Rectal smooth muscle tissue (tissue), 1 donor: ENCODE results near the gene RARRES1.

Experiments
- H3K27ac ChIP-seq: one replicate; pipeline ENCODE4 v1.7.0; 2013; ENCODE audit warnings: low read depth, low read length, inconsistent platforms
- H3K27me3 ChIP-seq: one replicate; pipeline ENCODE4 v1.7.0; 2013; ENCODE audit warnings: low read length; ENCODE audit not compliant: control insufficient read depth, insufficient read depth
- H3K36me3 ChIP-seq: one replicate; pipeline ENCODE4 v1.7.0; 2013; ENCODE audit warnings: low read length; ENCODE audit not compliant: control insufficient read depth, insufficient read depth
- H3K4me1 ChIP-seq: one replicate; pipeline ENCODE4 v1.7.0; 2013; ENCODE audit warnings: low read length; ENCODE audit not compliant: control insufficient read depth, insufficient read depth
- H3K4me3 ChIP-seq: one replicate; pipeline ENCODE4 v1.7.0; 2013; ENCODE audit warnings: low read length
- H3K9ac ChIP-seq: one replicate; pipeline ENCODE4 v1.7.0; 2013; ENCODE audit warnings: low read length

RARRES1 gene

GRCh38 chr3:158722108-158722507 lies 10.1 kb downstream of the RARRES1 start:
- no peaks in the 10 kb centered on the region for H3K36me3 ChIP-seq
- H3K27me3 ChIP-seq: no peaks in the 10 kb centered on the region
- no peak overlapping the region for H3K4me3 ChIP-seq
- no peak overlapping the region for H3K9ac ChIP-seq
- no peak overlapping the region for H3K27ac ChIP-seq
- H3K4me1 ChIP-seq: peaks cover 10% of the 10 kb centered on the region

GRCh38 chr3:158718490-158719170 lies 13.6 kb downstream of the RARRES1 start:
- H3K36me3 ChIP-seq: peaks cover 2% of the 10 kb centered on the region
- no peak overlapping the region for H3K4me3 ChIP-seq
- no peak overlapping the region for H3K9ac ChIP-seq
- no peaks in the 10 kb centered on the region for H3K4me1 ChIP-seq
- no peaks in the 10 kb centered on the region for H3K27me3 ChIP-seq
- no peak overlapping the region for H3K27ac ChIP-seq

GRCh38 chr3:158717576-158717975 lies 14.7 kb downstream of the RARRES1 start:
- no peak overlapping the region for H3K4me3 ChIP-seq
- no peak overlapping the region for H3K9ac ChIP-seq
- H3K36me3 ChIP-seq: peaks cover 2% of the 10 kb centered on the region
- no peak overlapping the region for H3K27ac ChIP-seq
- no peaks in the 10 kb centered on the region for H3K27me3 ChIP-seq
- H3K4me1 ChIP-seq: no peaks in the 10 kb centered on the region

- no peak overlapping the region for H3K4me3 ChIP-seq
Observed at GRCh38 chr3:158713094-158713499, 19.2 kb downstream of the RARRES1 start.

GRCh38 chr3:158712443-158712842 lies 19.8 kb downstream of the RARRES1 start:
- H3K4me1 ChIP-seq: no peaks in the 10 kb centered on the region
- no peak overlapping the region for H3K4me3 ChIP-seq
- H3K27me3 ChIP-seq: no peaks in the 10 kb centered on the region
- no peak overlapping the region for H3K27ac ChIP-seq
- no peak overlapping the region for H3K9ac ChIP-seq
- peaks cover 6% of the 10 kb centered on the region for H3K36me3 ChIP-seq

More at GRCh38 chr3:158713094-158713499, 19.2 kb downstream of the RARRES1 start:
- Histone ChIP-seq H3K36me3 (peaks cover 6% of the 10 kb centered on the region), H3K27me3 (no peaks in the 10 kb centered on the region), H3K4me1 (no peaks in the 10 kb centered on the region), H3K9ac (no peak overlapping the region), H3K27ac (no peak overlapping the region)

- Histone ChIP-seq H3K27ac (no peak overlapping the region), H3K4me1 (no peaks in the 10 kb centered on the region), H3K9ac (no peak overlapping the region), H3K27me3 (no peaks in the 10 kb centered on the region), H3K4me3 (no peak overlapping the region), H3K36me3 (peaks cover 6% of the 10 kb centered on the region)
Observed at GRCh38 chr3:158711886-158712285, 20.4 kb downstream of the RARRES1 start.

GRCh38 chr3:158710601-158711000 lies 21.7 kb downstream of the RARRES1 start:
- no peak overlapping the region for H3K9ac ChIP-seq
- no peak overlapping the region for H3K27ac ChIP-seq
- H3K4me3 ChIP-seq: no peak overlapping the region
- peaks cover 4% of the 10 kb centered on the region for H3K36me3 ChIP-seq
- H3K4me1 ChIP-seq: no peaks in the 10 kb centered on the region
- H3K27me3 ChIP-seq: no peaks in the 10 kb centered on the region

GRCh38 chr3:158709666-158710083 lies 22.6 kb downstream of the RARRES1 start:
- Histone ChIP-seq H3K4me1 (no peaks in the 10 kb centered on the region), H3K9ac (no peak overlapping the region), H3K27ac (no peak overlapping the region), H3K36me3 (peaks cover 4% of the 10 kb centered on the region), H3K4me3 (no peak overlapping the region), H3K27me3 (no peaks in the 10 kb centered on the region)

- Histone ChIP-seq H3K27ac (no peak overlapping the region), H3K36me3 (no peaks in the 10 kb centered on the region)
Observed at GRCh38 chr3:158703566-158703965, 28.7 kb downstream of the RARRES1 start.

GRCh38 chr3:158702815-158703481 lies 29.3 kb downstream of the RARRES1 start:
- H3K4me1 ChIP-seq: no peaks in the 10 kb centered on the region
- no peak overlapping the region for H3K4me3 ChIP-seq
- H3K27ac ChIP-seq: no peak overlapping the region
- no peaks in the 10 kb centered on the region for H3K27me3 ChIP-seq
- H3K9ac ChIP-seq: no peak overlapping the region
- no peaks in the 10 kb centered on the region for H3K36me3 ChIP-seq

More at GRCh38 chr3:158703566-158703965, 28.7 kb downstream of the RARRES1 start:
- no peaks in the 10 kb centered on the region for H3K4me1 ChIP-seq
- H3K9ac ChIP-seq: no peak overlapping the region
- no peak overlapping the region for H3K4me3 ChIP-seq
- no peaks in the 10 kb centered on the region for H3K27me3 ChIP-seq

GRCh38 chr3:158701420-158702065 lies 30.7 kb downstream of the RARRES1 start:
- H3K4me3 ChIP-seq: no peak overlapping the region
- H3K27ac ChIP-seq: no peak overlapping the region
- H3K9ac ChIP-seq: no peak overlapping the region
- H3K36me3 ChIP-seq: no peaks in the 10 kb centered on the region
- no peaks in the 10 kb centered on the region for H3K27me3 ChIP-seq
- no peaks in the 10 kb centered on the region for H3K4me1 ChIP-seq

GRCh38 chr3:158700559-158700958 lies 31.7 kb downstream of the RARRES1 start:
- H3K4me1 ChIP-seq: no peaks in the 10 kb centered on the region
- H3K36me3 ChIP-seq: no peaks in the 10 kb centered on the region
- H3K27ac ChIP-seq: no peak overlapping the region
- no peak overlapping the region for H3K4me3 ChIP-seq
- no peak overlapping the region for H3K9ac ChIP-seq
- H3K27me3 ChIP-seq: no peaks in the 10 kb centered on the region
